Esophagus (tissue), 2 donors: ENCODE results near the gene LARGE1. TPM values are rescaled to one million over a fixed set of nuclear protein-coding genes. Genes with fewer than 3 reads are reported as not detected.

Experiments used
- H3K27ac ChIP-seq, 2 donors: one replicate each; pipeline ENCODE4 v1.5.1; 2013; ENCODE audit warnings: low read depth in 2 of 2, mild to moderate bottlenecking in 2 of 2, inconsistent platforms in 1 of 2, low read length in 1 of 2, moderate library complexity in 1 of 2
- H3K27me3 ChIP-seq, 2 donors: one replicate each; pipeline ENCODE4 v1.6.1; 2013; ENCODE audit warnings: low read length in 2 of 2, control low read depth in 1 of 2, mild to moderate bottlenecking in 1 of 2; ENCODE audit not compliant: insufficient read depth in 2 of 2, control insufficient read depth in 1 of 2
- H3K36me3 ChIP-seq, 2 donors: one replicate each; pipeline ENCODE4 v1.6.1; 2013; ENCODE audit warnings: low read length in 1 of 2; ENCODE audit not compliant: control insufficient read depth in 2 of 2, insufficient read depth in 2 of 2
- H3K4me1 ChIP-seq, 2 donors: one replicate each; pipeline ENCODE4 v1.6.1; 2013; ENCODE audit warnings: low read length in 1 of 2; ENCODE audit not compliant: control insufficient read depth in 2 of 2, insufficient read depth in 2 of 2
- H3K4me3 ChIP-seq, 2 donors: one replicate each; pipeline ENCODE4 v1.5.1; 2013; ENCODE audit warnings: low read length in 2 of 2, mild to moderate bottlenecking in 2 of 2, low read depth in 1 of 2, moderate library complexity in 1 of 2
- H3K9me3 ChIP-seq, 2 donors: one replicate each; pipeline ENCODE4 v1.6.1; 2013; ENCODE audit warnings: mild to moderate bottlenecking in 2 of 2, low read depth in 1 of 2, low read length in 1 of 2, moderate library complexity in 1 of 2; ENCODE audit not compliant: control insufficient read depth in 2 of 2, insufficient read depth in 1 of 2
- WGBS, 2 donors: extraction: QIAGEN DNeasy Blood & Tissue Kit; methylation state at CpG; one replicate each; pipeline ENCODE4 v1.1.7; 2013; 5-methylcytosine and 5-hydroxymethylcytosine counted together
- polyA plus RNA-seq, 2 donors: library from polyadenylated mRNA; stranded (reverse); fragments of 200-250 nt; gene quantifications; one replicate each; pipeline ENCODE4 v1.2.3, GENCODE V29; 2013
- donor health status: healthy with polysubstance abuse.
- donor health status: Bipolar disorder and iron deficiency.

LARGE1 gene
- polyA plus RNA-seq, 2 donors: 2.0 to 2.5 TPM

GRCh38 chr22:33600595-33600994, 319.7 kb downstream of the LARGE1 start:
- Histone ChIP-seq H3K4me3 (no peak overlapping the region), H3K9me3 (no peaks in the 10 kb centered on the region), H3K4me1 (no peaks in the 10 kb centered on the region), H3K27me3 (no peaks in the 10 kb centered on the region), H3K36me3 (no peaks in the 10 kb centered on the region), H3K27ac (no peak overlapping the region)
- WGBS, 2 donors: 94 to 96% methylated on average over 12 of the region's 12 CpGs

GRCh38 chr22:33600113-33600512, 320.2 kb downstream of the LARGE1 start:
- 88 to 91% methylated on average over 6 of the region's 6 CpGs for WGBS, 2 donors
- no peaks in the 10 kb centered on the region for H3K27me3 ChIP-seq
- no peaks in the 10 kb centered on the region for H3K9me3 ChIP-seq
- no peaks in the 10 kb centered on the region for H3K4me1 ChIP-seq
- no peak overlapping the region for H3K4me3 ChIP-seq
- H3K27ac ChIP-seq: no peak overlapping the region
- no peaks in the 10 kb centered on the region for H3K36me3 ChIP-seq

GRCh38 chr22:33599596-33599995, 320.7 kb downstream of the LARGE1 start:
- 89 to 91% methylated on average over 7 of the region's 7 CpGs for WGBS, 2 donors
- Histone ChIP-seq H3K27me3 (no peaks in the 10 kb centered on the region), H3K36me3 (no peaks in the 10 kb centered on the region), H3K4me1 (no peaks in the 10 kb centered on the region), H3K4me3 (no peak overlapping the region), H3K9me3 (no peaks in the 10 kb centered on the region), H3K27ac (no peak overlapping the region)

DNA sequence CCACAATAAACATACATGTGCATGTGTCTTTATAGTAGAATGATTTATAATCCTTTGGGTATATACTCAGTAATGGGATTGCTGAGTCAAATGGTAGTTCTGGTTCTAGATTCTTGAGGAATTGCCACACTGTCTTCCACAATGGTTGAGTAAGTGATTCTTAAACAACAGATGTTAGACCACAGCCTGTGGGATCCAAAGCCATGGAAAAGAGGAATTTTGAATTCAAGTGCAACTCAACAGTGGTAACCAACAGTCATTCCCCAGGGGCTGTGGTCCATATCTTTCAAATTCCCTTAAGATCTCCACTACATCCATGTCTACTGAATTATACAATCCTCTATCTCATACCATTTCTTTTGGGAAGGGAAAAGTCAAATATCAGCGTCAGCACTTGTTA, 321.5 kb downstream of the LARGE1 start:
- Histone ChIP-seq H3K27ac (no peak overlapping the region), H3K4me1 (no peaks in the 10 kb centered on the region), H3K9me3 (no peaks in the 10 kb centered on the region), H3K27me3 (no peaks in the 10 kb centered on the region), H3K36me3 (no peaks in the 10 kb centered on the region), H3K4me3 (no peak overlapping the region)
- WGBS, 2 donors: 94 to 96% methylated on average over 1 of the region's 1 CpG

DNA sequence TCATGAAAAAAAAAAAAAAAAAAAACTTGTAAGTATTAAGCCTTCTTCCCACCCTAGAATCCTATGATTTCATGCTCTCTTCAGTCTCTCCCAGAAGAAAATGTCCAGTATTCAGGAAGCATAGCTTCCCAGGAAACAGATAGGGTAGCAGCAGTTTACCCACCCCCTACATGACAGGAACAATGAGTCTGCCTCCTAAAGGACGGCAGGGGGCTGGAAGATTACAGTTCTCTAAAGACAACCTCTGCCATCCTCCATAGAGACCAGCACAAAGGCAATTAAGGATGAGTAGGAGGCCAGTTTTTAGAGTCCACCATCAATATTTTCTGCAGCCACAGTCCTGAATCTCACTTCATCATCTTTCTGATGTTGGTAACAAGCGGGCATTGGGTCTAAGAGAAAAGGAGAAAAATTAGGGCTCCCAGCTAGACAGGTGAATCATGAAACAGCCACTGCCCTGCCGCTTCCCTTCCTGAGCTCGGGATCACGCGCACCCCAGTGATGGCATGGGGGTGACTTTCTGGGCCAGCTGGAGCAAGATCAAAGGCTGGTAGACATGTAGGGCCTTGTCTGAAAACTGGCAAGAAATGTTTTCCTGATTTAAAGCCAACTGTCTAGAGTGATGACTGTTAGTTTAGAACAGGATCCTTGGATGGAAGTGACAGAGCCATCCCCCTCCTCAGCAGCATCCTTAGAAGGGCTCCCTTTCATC, 322.8 kb downstream of the LARGE1 start:
- H3K4me3 ChIP-seq: no peak overlapping the region
- no peaks in the 10 kb centered on the region for H3K27me3 ChIP-seq
- 63% methylated on average over 6 of the region's 6 CpGs for WGBS, 2 donors
- no peaks in the 10 kb centered on the region for H3K4me1 ChIP-seq
- H3K36me3 ChIP-seq: no peaks in the 10 kb centered on the region
- no peak overlapping the region for H3K27ac ChIP-seq
- H3K9me3 ChIP-seq: no peaks in the 10 kb centered on the region

DNA sequence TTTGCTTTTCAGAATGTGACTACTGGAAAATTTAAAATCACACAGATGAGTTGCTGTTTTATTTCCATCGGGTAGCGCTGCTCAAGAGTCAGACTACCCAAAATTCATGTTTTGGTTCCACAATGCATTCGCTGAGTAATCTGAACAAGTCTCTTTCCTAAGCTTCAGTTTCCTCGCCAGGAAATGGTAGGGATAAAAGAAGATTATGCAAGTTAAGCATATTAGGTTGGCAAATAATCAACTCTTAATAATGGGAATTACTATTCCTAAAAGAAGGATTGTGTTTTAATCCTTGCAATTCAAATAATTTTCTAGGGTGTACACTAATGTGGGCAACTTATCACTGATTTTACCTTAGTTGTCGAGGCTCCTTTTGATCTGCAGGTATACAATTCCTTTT, 326.5 kb downstream of the LARGE1 start:
- H3K4me1 ChIP-seq: no peaks in the 10 kb centered on the region
- no peak overlapping the region for H3K4me3 ChIP-seq
- 55 to 75% methylated on average over 5 of the region's 5 CpGs for WGBS, 2 donors
- H3K27ac ChIP-seq: no peak overlapping the region
- H3K27me3 ChIP-seq: no peaks in the 10 kb centered on the region
- no peaks in the 10 kb centered on the region for H3K9me3 ChIP-seq
- no peaks in the 10 kb centered on the region for H3K36me3 ChIP-seq

DNA sequence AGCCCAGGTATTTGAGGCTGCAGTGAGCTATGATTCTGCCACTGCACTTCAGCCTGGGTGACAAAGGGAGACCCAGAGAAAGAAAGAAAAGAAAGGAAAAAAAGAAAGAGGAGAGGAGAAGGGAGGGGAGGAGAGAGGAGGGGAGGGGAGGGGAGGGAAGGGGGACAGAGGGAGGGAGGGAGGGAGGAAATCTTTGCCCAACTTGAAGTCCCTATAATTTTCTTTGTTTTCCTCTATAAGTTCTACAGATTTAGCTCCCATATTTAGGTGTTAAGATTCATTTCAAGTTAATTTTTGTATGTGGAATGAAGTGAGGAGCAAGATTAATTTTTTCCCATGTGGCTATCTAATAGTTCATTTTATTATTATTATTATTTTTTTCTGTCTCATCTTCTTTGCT, 328.3 kb downstream of the LARGE1 start:
- no peak overlapping the region for H3K4me3 ChIP-seq
- no peaks in the 10 kb centered on the region for H3K27me3 ChIP-seq
- H3K27ac ChIP-seq: no peak overlapping the region
- H3K36me3 ChIP-seq: no peaks in the 10 kb centered on the region
- no peaks in the 10 kb centered on the region for H3K9me3 ChIP-seq
- H3K4me1 ChIP-seq: no peaks in the 10 kb centered on the region

DNA sequence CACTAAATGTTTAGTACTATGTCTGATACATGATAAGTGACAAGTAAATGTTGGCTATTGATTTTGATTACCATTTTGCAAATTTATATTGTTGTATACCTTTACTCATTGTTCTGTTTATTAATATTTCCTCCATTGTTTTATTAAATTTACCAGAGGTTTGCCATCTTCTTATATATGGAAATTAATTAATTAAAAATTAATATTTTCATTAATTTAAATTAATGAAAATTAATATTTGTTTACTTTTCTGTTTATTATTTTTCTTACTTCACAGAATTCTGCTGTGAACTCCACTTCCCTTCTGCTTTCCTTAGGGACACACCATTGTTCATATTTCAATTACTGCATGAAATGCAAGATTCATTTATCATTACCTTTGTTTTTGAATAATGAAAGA, 331.0 kb downstream of the LARGE1 start:
- H3K9me3 ChIP-seq: no peaks in the 10 kb centered on the region
- H3K27me3 ChIP-seq: no peaks in the 10 kb centered on the region
- H3K4me1 ChIP-seq: no peaks in the 10 kb centered on the region
- no peaks in the 10 kb centered on the region for H3K36me3 ChIP-seq
- H3K27ac ChIP-seq: no peak overlapping the region
- no peak overlapping the region for H3K4me3 ChIP-seq

DNA sequence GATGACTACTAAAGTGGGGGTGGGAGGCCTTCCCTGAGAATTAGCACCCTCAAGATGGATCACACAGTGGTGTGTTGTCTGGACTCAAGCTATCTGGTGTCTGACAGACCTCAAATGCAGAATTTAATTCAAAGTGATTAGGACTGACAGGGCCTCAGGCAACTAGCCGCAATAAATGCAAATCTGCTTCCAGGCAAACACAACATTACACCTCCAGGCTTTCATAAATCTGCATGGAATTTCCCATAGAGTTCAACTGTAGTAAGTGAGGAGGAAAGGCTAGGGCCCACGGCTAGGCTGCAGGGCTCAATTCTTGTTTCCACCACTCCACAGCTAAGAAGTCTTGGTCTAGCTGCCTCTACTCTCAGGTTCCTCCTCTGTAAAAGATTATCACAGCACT, 331.4 kb downstream of the LARGE1 start:
- Histone ChIP-seq H3K4me1 (no peaks in the 10 kb centered on the region), H3K27ac (no peak overlapping the region), H3K4me3 (no peak overlapping the region), H3K9me3 (no peaks in the 10 kb centered on the region), H3K27me3 (no peaks in the 10 kb centered on the region), H3K36me3 (no peaks in the 10 kb centered on the region)
- 89 to 94% methylated on average over 2 of the region's 2 CpGs for WGBS, 2 donors

GRCh38 chr22:33584152-33584551, 336.1 kb downstream of the LARGE1 start:
- H3K36me3 ChIP-seq: no peaks in the 10 kb centered on the region
- H3K4me3 ChIP-seq: no peak overlapping the region
- WGBS, 2 donors: 81 to 88% methylated on average over 5 of the region's 5 CpGs
- no peak overlapping the region for H3K27ac ChIP-seq
- H3K9me3 ChIP-seq: no peaks in the 10 kb centered on the region
- no peaks in the 10 kb centered on the region for H3K4me1 ChIP-seq
- H3K27me3 ChIP-seq: no peaks in the 10 kb centered on the region
